NCI-H1417 treated with DMSO at 0.1 percent for 48 hours (cell line): ENCODE data around the gene GLYAT.

Experiments used
- DNase-seq: peaks from one replicate; lab custom pipeline; 2025; lab: John Stamatoyannopoulos, UW

GLYAT gene

GRCh38 chr11:58731819-58732218 lies at the start of gene GLYAT:
TSS of gene GLYAT (minus strand) at chr11:58731943. CDS start at chr11:58724496, 7,447 bp downstream.
- DNase-seq, result no peak

- no peak for DNase-seq
Observed at GRCh38 chr11:58781345-58781744, 49.6 kb upstream of the GLYAT start.

GRCh38 chr11:58780578-58780977 lies 48.8 kb upstream of the GLYAT start:
- DNase-seq, result no peak

- DNase-seq, result no peak
Observed at GRCh38 chr11:58776891-58777710, 45.4 kb upstream of the GLYAT start.

GRCh38 chr11:58775066-58775708 lies 43.4 kb upstream of the GLYAT start:
- DNase-seq, result no peak

GRCh38 chr11:58774164-58774593 lies 42.4 kb upstream of the GLYAT start:
- no peak for DNase-seq

- no peak for DNase-seq
Observed at GRCh38 chr11:58773337-58773736, 41.6 kb upstream of the GLYAT start.

GRCh38 chr11:58772329-58773285 lies 40.9 kb upstream of the GLYAT start:
- DNase-seq, result no peak

GRCh38 chr11:58771458-58771855 lies 39.7 kb upstream of the GLYAT start:
- DNase-seq, result no peak

GRCh38 chr11:58770627-58771457 lies 39.1 kb upstream of the GLYAT start:
- no peak for DNase-seq

- DNase-seq, result no peak
Observed at GRCh38 chr11:58770166-58770565, 38.4 kb upstream of the GLYAT start.

GRCh38 chr11:58769308-58769707 lies 37.6 kb upstream of the GLYAT start:
- DNase-seq, result no peak

GRCh38 chr11:58768137-58768536 lies 36.4 kb upstream of the GLYAT start:
- no peak for DNase-seq

- DNase-seq, result no peak
Observed at GRCh38 chr11:58765078-58765477, 33.3 kb upstream of the GLYAT start.

GRCh38 chr11:58763120-58763490 lies 31.4 kb upstream of the GLYAT start:
- DNase-seq, result no peak

GRCh38 chr11:58762284-58763119 lies 30.8 kb upstream of the GLYAT start:
- no peak for DNase-seq

GRCh38 chr11:58757439-58757838 lies 25.7 kb upstream of the GLYAT start:
- DNase-seq, result no peak

- no peak for DNase-seq
Observed at GRCh38 chr11:58745705-58746364, 14.1 kb upstream of the GLYAT start.

- DNase-seq, result no peak
Observed at GRCh38 chr11:58744988-58745704, 13.4 kb upstream of the GLYAT start.
